ENCODE data around the gene TMEM126B. TPM values are rescaled to one million over a fixed set of nuclear protein-coding genes. Genes with fewer than 3 reads are reported as not detected.

The TMEM126B gene
- total and polyA plus RNA-seq, 2 of the 13 experiments (the other 11 are each of a cell fraction or from before 2014, with no cell fraction given): 33.6 to 54.8 TPM

DNA sequence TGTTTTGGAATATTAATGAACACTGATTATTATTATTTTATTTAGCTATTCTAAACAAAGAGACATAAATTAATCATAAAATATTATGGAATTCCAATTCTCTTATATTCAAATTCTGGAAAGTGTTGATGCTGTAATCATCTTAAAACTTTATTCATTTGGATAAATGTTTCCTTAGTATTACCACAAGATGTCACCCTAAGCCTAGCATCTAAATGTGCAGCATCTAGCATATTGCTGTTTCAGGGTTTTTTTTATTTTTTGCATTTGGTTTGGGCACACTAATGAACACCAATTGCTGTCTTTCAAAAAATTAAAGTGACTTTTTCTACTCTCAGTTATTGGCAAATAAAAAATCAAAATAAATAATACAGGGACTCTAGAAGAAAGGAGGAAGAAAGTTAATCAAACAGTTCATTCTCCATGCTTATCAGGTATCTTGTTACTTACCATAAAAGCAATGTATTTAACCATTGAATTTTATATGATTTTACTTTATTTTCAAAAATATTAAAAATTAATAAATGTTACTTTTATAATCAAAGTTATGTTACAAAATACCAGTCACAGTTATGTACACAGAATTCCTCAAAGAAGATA, 33.0 kb upstream of the TMEM126B start:
- Histone ChIP-seq H2AFZ (ENCODE audit: low read length) (no peak overlapping the region), H3K36me3 (replicated peaks in 1 of 2; ENCODE audit: control insufficient read depth in 1 of 2, insufficient read depth in 2 of 2, low read length in 2 of 2) (no peaks in the 10 kb centered on the region), H3K9ac (ENCODE audit: insufficient read depth, low read depth, low read length) (no peak overlapping the region), H3K4me1 (ENCODE audit: insufficient read depth, low read length) (no peaks in the 10 kb centered on the region), H3K4me2 (ENCODE audit: low read depth, low read length) (no peak overlapping the region), H3K4me3 (replicated peaks in 1 of 3; ENCODE audit: insufficient read depth in 1 of 3, low read depth in 2 of 3, low read length in 3 of 3) (no peak overlapping the region), H3K27ac (ENCODE audit: extremely low read length, insufficient read depth, low read length) (no peak overlapping the region), H3K79me2 (ENCODE audit: insufficient read depth, low read length) (no peaks in the 10 kb centered on the region), H4K20me1 (ENCODE audit: insufficient read depth, low read length) (no peaks in the 10 kb centered on the region), H3K27me3 (ENCODE audit: control insufficient read depth in 1 of 2, insufficient read depth in 2 of 2, low read length in 2 of 2) (no peaks in the 10 kb centered on the region), H3K9me3 (ENCODE audit: low read length) (no peaks in the 10 kb centered on the region)
- no TSS peak for BruUV-seq (replicated peaks)
- FAIRE-seq: no peak
- in situ Hi-C loops (cut with HindIII; ENCODE audit: extremely low pct_ligation_motif_present, low pct_unique_long_range_greater_than_20kb): loop anchor here (10.0 to 25.0 kb wide), 2 partner anchors 229 to 808 kb away; no protein-coding TSS in a partner anchor
- ATAC-seq: peak; percentile 38; the same call in 1 of the 3 replicates
- intact Hi-C loops (cut with micrococcal nuclease; ENCODE audit: unreplicated experiment): loop anchor here (1.0 to 10.0 kb wide), 6 partner anchors 69 to 1211 kb away; no protein-coding TSS in a partner anchor
- ChIA-PET POLR2A (no interaction called here), CTCF (ENCODE audit: low intra/inter-chr PET ratio, low total read pairs) (interaction anchor here (2.5 kb wide), 1 partner anchor 231 kb away, joined by 8 read pairs; no protein-coding TSS in a partner anchor)
- peak; percentile 38 for DNase-seq (ENCODE audit: low spot score)
- TF ChIP-seq ZNF12 (CRISPR knock-in tag; IDR thresholded peaks at IDR 0.05) (no peak), SMC3 (IDR thresholded peaks at IDR 0.05; ENCODE audit: low read length) (peak; percentile 69), MAFK (conservative IDR thresholded peaks at IDR 0.05 in 1 of 2, IDR thresholded peaks at IDR 0.05 in 1 of 2; ENCODE audit: low read length in 2 of 2) (peak; percentile 71 to 86), ZBTB38 (CRISPR knock-in tag; IDR thresholded peaks at IDR 0.05) (no peak), KLF13 (CRISPR knock-in tag; IDR thresholded peaks at IDR 0.05) (no peak), PAWR (CRISPR knock-in tag; IDR thresholded peaks at IDR 0.05; ENCODE audit: borderline replicate concordance) (no peak), SETDB1 (CRISPR knock-in tag; IDR thresholded peaks at IDR 0.05; ENCODE audit: borderline replicate concordance) (no peak), DMTF1 (CRISPR knock-in tag; IDR thresholded peaks at IDR 0.05) (no peak), ARID3A (IDR thresholded peaks at IDR 0.05; ENCODE audit: low read depth, low read length) (peak; percentile 42; the same call in 1 of the 2 replicates), FOXA1 (IDR thresholded peaks at IDR 0.05) (no peak), FOXA1 (CRISPR knock-in tag; IDR thresholded peaks at IDR 0.05) (no peak), TCF7 (IDR thresholded peaks at IDR 0.05; ENCODE audit: low read depth) (no peak), SMAD3 (CRISPR knock-in tag; IDR thresholded peaks at IDR 0.05) (no peak), ZNF367 (CRISPR knock-in tag; IDR thresholded peaks at IDR 0.05; ENCODE audit: borderline replicate concordance) (no peak), TMF1 (CRISPR knock-in tag; IDR thresholded peaks at IDR 0.05; ENCODE audit: low read depth) (no peak), BATF2 (CRISPR knock-in tag; IDR thresholded peaks at IDR 0.05) (no peak)
- TF ChIP-seq, protein P1, sequence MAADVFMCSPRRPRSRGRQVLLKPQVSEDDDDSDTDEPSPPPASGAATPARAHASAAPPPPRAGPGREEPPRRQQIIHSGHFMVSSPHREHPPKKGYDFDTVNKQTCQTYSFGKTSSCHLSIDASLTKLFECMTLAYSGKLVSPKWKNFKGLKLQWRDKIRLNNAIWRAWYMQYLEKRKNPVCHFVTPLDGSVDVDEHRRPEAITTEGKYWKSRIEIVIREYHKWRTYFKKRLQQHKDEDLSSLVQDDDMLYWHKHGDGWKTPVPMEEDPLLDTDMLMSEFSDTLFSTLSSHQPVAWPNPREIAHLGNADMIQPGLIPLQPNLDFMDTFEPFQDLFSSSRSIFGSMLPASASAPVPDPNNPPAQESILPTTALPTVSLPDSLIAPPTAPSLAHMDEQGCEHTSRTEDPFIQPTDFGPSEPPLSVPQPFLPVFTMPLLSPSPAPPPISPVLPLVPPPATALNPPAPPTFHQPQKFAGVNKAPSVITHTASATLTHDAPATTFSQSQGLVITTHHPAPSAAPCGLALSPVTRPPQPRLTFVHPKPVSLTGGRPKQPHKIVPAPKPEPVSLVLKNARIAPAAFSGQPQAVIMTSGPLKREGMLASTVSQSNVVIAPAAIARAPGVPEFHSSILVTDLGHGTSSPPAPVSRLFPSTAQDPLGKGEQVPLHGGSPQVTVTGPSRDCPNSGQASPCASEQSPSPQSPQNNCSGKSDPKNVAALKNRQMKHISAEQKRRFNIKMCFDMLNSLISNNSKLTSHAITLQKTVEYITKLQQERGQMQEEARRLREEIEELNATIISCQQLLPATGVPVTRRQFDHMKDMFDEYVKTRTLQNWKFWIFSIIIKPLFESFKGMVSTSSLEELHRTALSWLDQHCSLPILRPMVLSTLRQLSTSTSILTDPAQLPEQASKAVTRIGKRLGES (CRISPR knock-in tag; IDR thresholded peaks at IDR 0.05; ENCODE audit: borderline replicate concordance): no peak
